ENCODE results near the gene GPX4.
A peak's percentile ranks its signal among the peaks of the same experiment; 100 is the strongest.

The GPX4 gene

DNA sequence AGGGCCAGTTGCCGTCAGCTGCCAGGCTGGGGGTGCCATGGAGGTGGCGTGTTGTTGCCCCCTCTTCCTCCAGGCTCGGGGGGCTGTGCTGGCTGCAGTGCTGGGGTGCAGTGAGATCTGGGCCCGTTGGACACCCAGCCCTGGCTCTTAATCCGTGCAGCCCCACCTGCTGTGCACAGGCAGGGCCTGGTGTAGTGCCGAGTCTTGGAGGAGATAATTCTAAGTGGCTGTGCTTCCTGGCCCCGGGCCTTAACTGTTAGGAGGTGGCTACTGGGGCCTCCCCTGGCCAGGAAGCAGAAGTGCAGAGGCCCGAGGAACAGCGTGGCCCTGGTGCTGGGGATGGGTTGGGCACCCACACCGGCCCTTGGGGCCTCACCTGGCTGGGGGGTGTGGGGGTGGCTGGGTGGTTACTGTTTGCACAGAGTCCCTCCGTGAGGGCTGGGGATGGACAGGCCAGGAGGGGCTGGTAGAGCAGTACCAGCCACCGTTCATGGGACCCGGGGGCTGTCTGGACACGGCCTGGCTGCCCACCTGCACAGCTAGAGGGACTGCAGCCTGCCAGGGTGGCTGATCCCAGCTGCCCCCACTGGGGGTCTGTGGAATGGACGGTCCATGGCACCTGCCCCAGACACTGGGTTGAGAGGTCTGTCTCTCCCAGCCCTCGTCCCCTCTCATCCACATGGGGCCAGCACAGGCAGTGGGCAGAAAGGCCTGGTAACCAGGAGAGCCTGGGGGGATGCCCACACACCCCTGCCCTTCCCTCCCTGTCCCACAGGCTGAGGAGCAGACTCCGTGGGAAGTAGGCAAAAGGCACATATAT, 3.3 kb downstream of the GPX4 start:
- TF ChIP-seq, protein P1, sequence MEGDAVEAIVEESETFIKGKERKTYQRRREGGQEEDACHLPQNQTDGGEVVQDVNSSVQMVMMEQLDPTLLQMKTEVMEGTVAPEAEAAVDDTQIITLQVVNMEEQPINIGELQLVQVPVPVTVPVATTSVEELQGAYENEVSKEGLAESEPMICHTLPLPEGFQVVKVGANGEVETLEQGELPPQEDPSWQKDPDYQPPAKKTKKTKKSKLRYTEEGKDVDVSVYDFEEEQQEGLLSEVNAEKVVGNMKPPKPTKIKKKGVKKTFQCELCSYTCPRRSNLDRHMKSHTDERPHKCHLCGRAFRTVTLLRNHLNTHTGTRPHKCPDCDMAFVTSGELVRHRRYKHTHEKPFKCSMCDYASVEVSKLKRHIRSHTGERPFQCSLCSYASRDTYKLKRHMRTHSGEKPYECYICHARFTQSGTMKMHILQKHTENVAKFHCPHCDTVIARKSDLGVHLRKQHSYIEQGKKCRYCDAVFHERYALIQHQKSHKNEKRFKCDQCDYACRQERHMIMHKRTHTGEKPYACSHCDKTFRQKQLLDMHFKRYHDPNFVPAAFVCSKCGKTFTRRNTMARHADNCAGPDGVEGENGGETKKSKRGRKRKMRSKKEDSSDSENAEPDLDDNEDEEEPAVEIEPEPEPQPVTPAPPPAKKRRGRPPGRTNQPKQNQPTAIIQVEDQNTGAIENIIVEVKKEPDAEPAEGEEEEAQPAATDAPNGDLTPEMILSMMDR (conservative IDR thresholded peaks at IDR 0.05; ENCODE audit: low read depth, low read length), result peak; percentile 32
- H3K4me3 ChIP-seq (ENCODE audit: low read length), result no peak overlapping the region
- DNase-seq (ENCODE audit: low read depth), result no peak

DNA sequence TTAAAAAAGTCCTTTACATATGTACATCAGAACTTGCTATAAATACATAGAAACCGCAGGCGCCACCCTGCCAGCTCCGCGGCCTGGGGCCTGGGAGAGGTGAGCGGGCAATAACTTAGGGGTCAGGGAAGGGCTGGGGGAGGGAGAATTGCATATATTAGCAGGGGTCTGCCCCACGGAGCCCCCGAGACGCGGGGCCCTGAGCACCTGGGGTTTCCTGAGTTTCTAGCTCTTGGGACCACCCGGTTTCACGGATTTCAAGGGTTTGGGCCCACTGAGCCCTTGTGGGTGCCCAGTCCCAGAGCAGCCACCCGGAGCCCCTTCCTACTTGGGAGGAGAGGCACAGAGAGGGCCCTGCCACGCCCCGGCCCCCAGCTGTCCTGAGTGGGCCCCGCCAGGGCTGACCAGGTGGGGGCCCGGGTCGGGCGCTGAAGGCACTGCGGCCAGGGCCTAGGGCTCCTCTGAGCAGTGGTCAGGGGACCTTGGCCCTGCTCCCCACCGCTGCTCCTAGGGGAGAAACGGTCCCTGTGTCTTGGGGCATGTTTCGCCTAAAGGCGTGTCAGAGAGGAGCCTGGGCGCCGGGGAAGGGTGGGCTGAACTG, 4.0 kb downstream of the GPX4 start:
- H3K4me3 ChIP-seq (ENCODE audit: low read length), result no peak overlapping the region
- TF ChIP-seq, protein P1 (conservative IDR thresholded peaks at IDR 0.05; ENCODE audit: low read depth, low read length), result no peak
- no peak for DNase-seq (ENCODE audit: low read depth)

DNA sequence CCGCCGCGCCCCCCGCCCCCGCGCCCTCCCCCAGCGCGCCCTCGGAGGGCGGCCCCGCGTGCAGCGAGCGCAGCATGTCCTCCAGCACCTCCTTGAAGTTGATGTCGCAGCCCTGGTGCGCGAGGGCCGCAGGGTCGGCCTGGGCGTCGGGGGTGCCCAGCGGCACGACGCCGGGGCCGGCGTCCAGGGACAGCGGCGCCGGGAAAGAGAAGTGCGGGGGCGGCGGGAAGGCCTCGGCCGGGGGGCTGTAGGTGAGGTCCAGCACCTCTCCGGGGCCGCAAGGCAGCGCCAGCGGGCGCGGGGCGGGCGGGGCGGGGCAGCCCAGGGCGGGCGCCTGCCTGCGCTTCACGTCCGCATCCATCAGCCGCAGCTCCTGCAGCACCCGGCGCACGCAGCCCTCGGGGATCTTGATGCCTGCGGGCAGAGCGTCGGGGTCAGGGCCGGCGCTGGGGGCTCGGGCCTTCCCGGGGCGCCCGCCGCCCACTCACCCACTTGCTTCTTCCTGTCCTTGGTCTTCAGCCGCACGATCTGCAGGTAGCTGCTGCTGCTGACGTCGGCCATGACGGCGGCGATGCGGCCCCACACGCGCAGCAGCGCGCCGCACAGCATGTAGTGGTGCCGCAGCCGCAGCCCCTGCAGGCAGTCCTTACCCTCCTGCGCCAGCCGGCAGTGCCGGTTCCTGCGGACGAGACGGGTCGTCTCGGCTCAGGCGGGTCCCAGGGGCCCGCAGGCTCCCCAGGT, 4.7 kb downstream of the GPX4 start:
- TF ChIP-seq, protein P1 (conservative IDR thresholded peaks at IDR 0.05; ENCODE audit: low read depth, low read length), result no peak
- no peak for DNase-seq (ENCODE audit: low read depth)
- H3K4me3 ChIP-seq (ENCODE audit: low read length), result no peak overlapping the region

DNA sequence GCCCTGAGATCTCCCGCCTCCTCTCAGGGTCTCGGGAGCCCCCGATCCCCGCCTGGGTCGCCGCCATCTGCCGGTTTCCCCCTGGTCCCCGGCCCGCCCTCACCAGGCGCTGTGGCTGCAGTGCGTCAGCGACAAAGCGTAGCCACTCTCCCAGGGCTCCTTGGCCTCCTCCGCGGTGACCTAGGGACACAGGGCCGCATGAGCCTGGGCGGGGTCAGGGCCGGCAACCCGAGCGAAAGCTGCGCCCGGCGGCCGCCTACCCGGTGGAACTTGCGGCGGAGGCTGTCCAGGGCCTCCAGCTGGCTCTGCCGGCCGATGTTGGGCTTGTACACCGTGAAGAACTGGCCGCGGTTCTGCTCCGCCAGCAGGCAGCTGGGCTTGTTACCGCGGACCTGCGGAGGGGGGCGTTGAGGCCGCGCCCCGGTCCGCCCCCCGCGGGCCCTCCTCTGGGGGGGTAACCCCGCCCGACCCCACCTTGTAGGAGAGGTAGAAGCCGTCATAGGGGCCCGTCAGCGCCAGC, 5.3 kb downstream of the GPX4 start:
- TF ChIP-seq, protein P1 (conservative IDR thresholded peaks at IDR 0.05; ENCODE audit: low read depth, low read length), result no peak
- no peak overlapping the region for H3K4me3 ChIP-seq (ENCODE audit: low read length)
- no peak for DNase-seq (ENCODE audit: low read depth)

DNA sequence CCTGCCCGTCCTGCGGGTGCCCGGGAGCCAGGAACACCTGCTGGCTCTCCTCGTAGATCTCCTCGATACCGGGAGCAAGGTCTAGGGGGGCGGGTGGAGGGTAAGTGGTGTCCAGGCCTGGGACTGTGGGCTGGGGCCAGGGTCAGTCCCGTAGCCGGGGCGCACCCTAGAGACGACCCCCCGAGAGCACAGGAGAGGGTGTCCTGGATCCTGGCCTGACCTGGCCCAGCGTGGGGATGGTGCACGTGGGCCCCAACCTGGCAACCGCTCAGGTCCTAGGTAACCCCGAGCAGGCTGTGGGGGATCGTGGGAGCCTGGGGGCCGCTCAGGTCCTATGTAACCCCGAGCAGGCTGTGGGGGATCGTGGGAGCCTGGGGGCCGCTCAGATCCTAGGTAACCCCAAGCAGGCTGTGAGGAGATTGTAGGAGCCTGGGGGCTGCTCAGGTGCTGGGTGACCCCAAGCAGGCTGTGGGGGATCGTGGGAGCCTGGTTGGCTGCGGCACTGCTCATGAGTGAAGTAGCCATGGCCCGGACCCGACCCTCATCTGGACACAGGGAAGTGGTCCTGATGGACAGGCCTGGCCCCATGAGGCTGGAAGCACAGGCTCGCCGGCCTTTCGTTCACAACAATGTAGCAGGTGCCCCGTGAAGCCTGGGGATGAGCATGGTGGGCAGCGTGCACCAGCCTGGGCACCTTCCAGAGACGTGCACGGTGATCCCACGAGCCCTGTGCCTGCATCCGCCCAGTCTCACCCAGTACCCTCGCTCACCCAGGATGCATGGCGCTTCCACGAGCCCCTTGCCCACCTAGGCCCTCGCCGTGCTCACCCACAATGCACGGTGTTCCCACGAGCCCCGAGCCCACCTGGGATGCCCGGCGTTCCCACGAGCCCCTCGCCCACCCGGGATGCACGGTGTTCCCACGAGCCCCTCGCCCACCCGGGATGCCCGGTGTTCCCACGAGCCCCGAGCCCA, 6.2 kb downstream of the GPX4 start:
- TF ChIP-seq, protein P1 (conservative IDR thresholded peaks at IDR 0.05; ENCODE audit: low read depth, low read length), result no peak
- H3K4me3 ChIP-seq (ENCODE audit: low read length), result no peak overlapping the region
- DNase-seq (ENCODE audit: low read depth), result no peak

Data from retinal pigment epithelial cell (primary cell).